H1 (cell line): ENCODE data around the gene SSU72.

Experiments
- ASH2L ChIP-seq: fragments of 200-600, 300-600 bp; sonication (generic); IDR thresholded peaks from one replicate; pipeline ENCODE4 v1.7.1; 2017; ENCODE audit warnings: low read length
- BCL11A ChIP-seq, 2 experiments: IDR thresholded peaks; one replicate each; pipeline ENCODE4 v1.6.1; 2011; ENCODE audit warnings: low read depth in 2 of 2, low read length in 2 of 2, mild to moderate bottlenecking in 2 of 2
- CHD1 ChIP-seq: IDR thresholded peaks from 2 replicates; pipeline ENCODE4 v1.6.1; 2012; ENCODE audit warnings: low read depth, low read length, improper control_type of control experiment
- CTCF ChIP-seq, 3 experiments: IDR thresholded peaks; 1 replicate in 2 of 3; 2 replicates in 1 of 3; pipeline versions ENCODE4 v1.5.1 to v1.6.1; 2011; ENCODE audit warnings: low read length in 3 of 3, mild to moderate bottlenecking in 3 of 3, inconsistent platforms in 2 of 3, low read depth in 1 of 3, moderate library complexity in 1 of 3; ENCODE audit not compliant: insufficient read depth in 1 of 3; ENCODE audit errors: control extremely low read depth in 1 of 3
- SIX5 ChIP-seq: IDR thresholded peaks from 2 replicates; pipeline ENCODE4 v1.6.1; 2011; ENCODE audit warnings: mild to moderate bottlenecking, low read depth, low read length
- TBP ChIP-seq: IDR thresholded peaks from 2 replicates; pipeline ENCODE4 v1.6.1; 2011; ENCODE audit warnings: low read depth, low read length, improper control_type of control experiment
- USF2 ChIP-seq: IDR thresholded peaks from 2 replicates; pipeline ENCODE4 v1.6.1; 2011; ENCODE audit warnings: low read length, improper control_type of control experiment

- no peak for TF ChIP-seq USF2
- no peak for TF ChIP-seq CTCF (IDR thresholded peaks at IDR 0.05; ENCODE audit: control extremely low read depth in 1 of 3, insufficient read depth in 1 of 3, low read depth in 1 of 3, low read length in 3 of 3)
- TF ChIP-seq SIX5, result no peak
- no peak for TF ChIP-seq TBP
- TF ChIP-seq ASH2L, result no peak
- TF ChIP-seq BCL11A (IDR thresholded peaks at IDR 0.05; ENCODE audit: low read depth in 2 of 2, low read length in 2 of 2), result no peak
- TF ChIP-seq CHD1, result no peak
These were observed 20.1 kb downstream of the SSU72 start for GRCh38 chr1:1554550-1554925.
